ENCODE results near the gene NUTM2B. TPM values are rescaled to one million over a fixed set of nuclear protein-coding genes. Genes with fewer than 3 reads are reported as not detected.
A peak's percentile ranks its signal among the peaks of the same experiment; 100 is the strongest.
"Not testable (repeated sequence)": the region's sequence is repeated elsewhere in the genome, so short reads cannot be mapped to it uniquely, and the experiment has no call there.

The NUTM2B gene
- 1 to 10 TPM in 2 of 3 donors, under 1 TPM in 1; 0.87 to 2.8 (median 1.0) TPM for total RNA-seq
- long read RNA-seq, donor 1 = 0 reads
- long read RNA-seq, donor 2 = 0 reads

GRCh38 chr10:79702927-79703326 is at the start of gene NUTM2B:
Gene NUTM2B, plus strand, starts transcription at chr10:79703227. Its CDS starts 383 bp downstream, at chr10:79703610.
- DNase-seq; H3K36me3 ChIP-seq (ENCODE audit: low read depth); H3K4me3 ChIP-seq; intact Hi-C loops (cut with DNase I, micrococcal nuclease); ATAC-seq; H3K9me3 ChIP-seq; H3K4me1 ChIP-seq (ENCODE audit: low read depth): not testable (repeated sequence)

- intact Hi-C loops (cut with DNase I, micrococcal nuclease); H3K9me3 ChIP-seq; H3K4me1 ChIP-seq (ENCODE audit: low read depth); DNase-seq; H3K36me3 ChIP-seq (ENCODE audit: low read depth); H3K4me3 ChIP-seq; ATAC-seq: not testable (repeated sequence)
These were observed 39.7 kb upstream of the NUTM2B start for GRCh38 chr10:79663287-79663686.

- intact Hi-C loops (cut with DNase I, micrococcal nuclease); H3K4me3 ChIP-seq; H3K4me1 ChIP-seq (ENCODE audit: low read depth); H3K9me3 ChIP-seq; ATAC-seq; H3K36me3 ChIP-seq (ENCODE audit: low read depth); DNase-seq: not testable (repeated sequence)
These were observed 38.3 kb upstream of the NUTM2B start for GRCh38 chr10:79664686-79665085.

GRCh38 chr10:79669248-79669788 is 33.7 kb upstream of the NUTM2B start:
- H3K9me3 ChIP-seq; H3K4me3 ChIP-seq; DNase-seq; H3K36me3 ChIP-seq (ENCODE audit: low read depth); H3K4me1 ChIP-seq (ENCODE audit: low read depth); ATAC-seq; intact Hi-C loops (cut with DNase I, micrococcal nuclease): not testable (repeated sequence)

GRCh38 chr10:79674878-79675277 is 28.1 kb upstream of the NUTM2B start:
- DNase-seq; H3K9me3 ChIP-seq; H3K4me3 ChIP-seq; intact Hi-C loops (cut with DNase I, micrococcal nuclease); H3K4me1 ChIP-seq (ENCODE audit: low read depth); H3K36me3 ChIP-seq (ENCODE audit: low read depth); ATAC-seq: not testable (repeated sequence)

- H3K9me3 ChIP-seq; H3K4me1 ChIP-seq (ENCODE audit: low read depth); H3K36me3 ChIP-seq (ENCODE audit: low read depth); intact Hi-C loops (cut with DNase I, micrococcal nuclease); DNase-seq; H3K4me3 ChIP-seq: not testable (repeated sequence)
- peak; percentile 12 for ATAC-seq
These were observed 19.8 kb upstream of the NUTM2B start for GRCh38 chr10:79683026-79683883.

- H3K36me3 ChIP-seq (ENCODE audit: low read depth); H3K9me3 ChIP-seq; DNase-seq; H3K4me1 ChIP-seq (ENCODE audit: low read depth); intact Hi-C loops (cut with DNase I, micrococcal nuclease); H3K4me3 ChIP-seq: not testable (repeated sequence)
- ATAC-seq = peak; percentile 12
These were observed 18.9 kb upstream of the NUTM2B start for GRCh38 chr10:79683884-79684720.

GRCh38 chr10:79685044-79685685 is 17.9 kb upstream of the NUTM2B start:
- peak; percentile 72 for ATAC-seq

GRCh38 chr10:79686595-79686994 is 16.4 kb upstream of the NUTM2B start:
- H3K4me3 ChIP-seq; DNase-seq; H3K9me3 ChIP-seq; ATAC-seq; intact Hi-C loops (cut with DNase I, micrococcal nuclease); H3K4me1 ChIP-seq (ENCODE audit: low read depth); H3K36me3 ChIP-seq (ENCODE audit: low read depth): not testable (repeated sequence)

More at GRCh38 chr10:79685044-79685685, 17.9 kb upstream of the NUTM2B start:
- H3K9me3 ChIP-seq; intact Hi-C loops (cut with DNase I, micrococcal nuclease); H3K4me1 ChIP-seq (ENCODE audit: low read depth); H3K4me3 ChIP-seq; H3K36me3 ChIP-seq (ENCODE audit: low read depth): not testable (repeated sequence)
- peak; percentile 58 to 71 (median 69) for DNase-seq

- intact Hi-C loops (cut with DNase I, micrococcal nuclease); H3K4me3 ChIP-seq; H3K4me1 ChIP-seq (ENCODE audit: low read depth); H3K9me3 ChIP-seq; DNase-seq; H3K36me3 ChIP-seq (ENCODE audit: low read depth); ATAC-seq: not testable (repeated sequence)
These were observed 15.4 kb upstream of the NUTM2B start for GRCh38 chr10:79687406-79688150.

GRCh38 chr10:79688798-79689197 is 14.2 kb upstream of the NUTM2B start:
- ATAC-seq; intact Hi-C loops (cut with DNase I, micrococcal nuclease); DNase-seq; H3K4me3 ChIP-seq; H3K36me3 ChIP-seq (ENCODE audit: low read depth); H3K4me1 ChIP-seq (ENCODE audit: low read depth); H3K9me3 ChIP-seq: not testable (repeated sequence)

- ATAC-seq = peak; percentile 64
- intact Hi-C loops (cut with DNase I, micrococcal nuclease); H3K4me1 ChIP-seq (ENCODE audit: low read depth); H3K36me3 ChIP-seq (ENCODE audit: low read depth); H3K9me3 ChIP-seq; DNase-seq; H3K4me3 ChIP-seq: not testable (repeated sequence)
These were observed 6.4 kb upstream of the NUTM2B start for GRCh38 chr10:79696596-79696995.

GRCh38 chr10:79697141-79697540 is 5.9 kb upstream of the NUTM2B start:
- H3K4me3 ChIP-seq; H3K36me3 ChIP-seq (ENCODE audit: low read depth); H3K4me1 ChIP-seq (ENCODE audit: low read depth); ATAC-seq; DNase-seq; H3K9me3 ChIP-seq; intact Hi-C loops (cut with DNase I, micrococcal nuclease): not testable (repeated sequence)

Measured in mucosa of descending colon (tissue), 3 donors.